HG02759 (cell line): ENCODE measurements around the gene NOL9.
"Not testable (repeated sequence)": the region's sequence is repeated elsewhere in the genome, so short reads cannot be mapped to it uniquely, and the experiment has no call there.

Experiments used
- ATAC-seq: cut with Tn5 transposase; IDR thresholded peaks from one replicate; pipeline ENCODE4 v1.9.1; 2021; ENCODE audit warnings: mild to moderate bottlenecking, moderate library complexity; ENCODE audit not compliant: unreplicated experiment

Gene NOL9

DNA sequence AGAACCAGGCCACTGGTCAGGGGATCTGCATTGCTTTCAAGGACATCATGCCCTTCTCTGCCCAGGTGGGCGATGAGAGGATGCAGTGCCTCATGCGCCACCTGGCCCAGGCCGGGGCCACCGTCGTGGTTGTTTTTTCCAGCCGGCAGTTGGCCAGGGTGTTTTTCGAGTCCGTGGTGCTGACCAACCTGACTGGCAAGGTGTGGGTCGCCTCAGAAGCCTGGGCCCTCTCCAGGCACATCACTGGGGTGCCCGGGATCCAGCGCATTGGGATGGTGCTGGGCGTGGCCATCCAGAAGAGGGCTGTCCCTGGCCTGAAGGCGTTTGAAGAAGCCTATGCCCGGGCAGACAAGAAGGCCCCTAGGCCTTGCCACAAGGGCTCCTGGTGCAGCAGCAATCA, 20.5 kb upstream of the NOL9 start:
- no peak for ATAC-seq

DNA sequence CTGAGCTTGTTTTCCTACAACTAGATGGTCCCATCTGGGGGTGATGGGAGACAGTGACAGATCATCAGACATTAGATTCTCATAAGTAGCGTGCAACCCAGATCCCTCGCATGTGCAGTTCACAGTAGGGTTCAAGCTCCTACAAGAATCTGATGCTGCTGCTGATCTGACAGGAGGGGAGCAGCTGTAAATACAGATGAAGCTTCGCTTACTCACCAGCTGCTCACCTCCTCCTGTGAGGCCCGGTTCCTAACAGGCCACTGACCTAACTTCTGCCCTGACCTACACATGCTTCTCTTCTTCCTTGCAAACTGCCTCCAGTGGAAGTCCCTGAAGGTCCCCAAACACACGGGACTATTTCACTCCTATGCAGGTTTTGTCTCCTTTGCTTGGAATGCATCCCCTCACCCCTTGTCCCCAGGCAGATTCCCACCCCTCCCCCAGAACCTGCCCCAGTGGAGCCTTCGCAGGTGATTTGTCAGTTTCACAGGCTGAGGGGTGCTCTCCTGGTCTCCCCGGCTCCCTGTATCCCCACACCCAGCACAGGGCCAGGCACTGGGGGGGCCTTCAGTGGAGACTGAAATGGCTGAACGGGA, 19.8 kb upstream of the NOL9 start:
- ATAC-seq = no peak

DNA sequence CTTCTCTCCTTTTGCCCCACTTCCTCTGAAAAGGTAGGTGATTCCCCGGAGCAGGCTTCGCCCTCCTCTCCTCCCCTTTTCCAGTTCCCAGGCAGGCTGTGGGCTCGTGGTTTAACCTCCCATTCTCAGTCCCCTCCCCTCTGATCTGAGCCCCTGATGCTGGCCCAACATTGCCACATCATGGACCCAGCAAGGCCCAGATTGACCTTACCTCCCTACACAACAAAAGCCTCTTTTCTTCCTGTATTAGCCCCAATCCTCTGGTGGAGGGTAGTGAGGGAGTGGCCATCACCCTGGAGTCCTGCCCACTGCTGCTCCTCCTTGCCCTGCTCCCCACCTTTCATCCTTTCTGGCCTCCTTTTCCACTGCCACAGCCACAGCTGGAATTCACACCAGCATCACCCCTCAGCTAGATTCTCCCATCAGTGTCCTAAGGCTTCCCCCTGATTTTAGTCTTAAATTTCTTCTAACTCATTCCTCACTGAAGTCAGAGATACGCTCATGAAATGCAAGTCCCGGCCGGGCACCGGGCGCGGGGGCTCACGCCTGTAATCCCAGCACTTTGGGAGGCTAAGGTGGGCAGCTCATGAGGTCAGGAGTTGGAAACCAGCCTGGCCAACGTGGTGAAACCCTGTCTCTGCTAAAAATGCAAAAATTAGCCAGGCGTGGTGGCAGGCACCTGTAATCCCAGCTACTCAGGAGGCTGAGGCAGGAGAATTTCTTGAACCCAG, 18.5 kb upstream of the NOL9 start:
- no peak for ATAC-seq

DNA sequence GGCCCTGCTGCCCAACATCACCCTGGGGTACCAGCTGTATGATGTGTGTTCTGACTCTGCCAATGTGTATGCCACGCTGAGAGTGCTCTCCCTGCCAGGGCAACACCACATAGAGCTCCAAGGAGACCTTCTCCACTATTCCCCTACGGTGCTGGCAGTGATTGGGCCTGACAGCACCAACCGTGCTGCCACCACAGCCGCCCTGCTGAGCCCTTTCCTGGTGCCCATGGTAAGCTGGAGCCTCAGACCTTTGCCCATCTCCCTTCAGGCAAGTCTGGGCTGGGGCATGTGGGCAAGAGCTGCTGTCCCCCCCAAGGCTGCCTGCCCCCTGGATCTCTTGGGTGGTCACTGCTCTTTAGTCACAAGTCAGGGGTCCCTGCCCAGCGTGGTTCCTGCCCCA, 16.7 kb upstream of the NOL9 start:
- no peak for ATAC-seq

DNA sequence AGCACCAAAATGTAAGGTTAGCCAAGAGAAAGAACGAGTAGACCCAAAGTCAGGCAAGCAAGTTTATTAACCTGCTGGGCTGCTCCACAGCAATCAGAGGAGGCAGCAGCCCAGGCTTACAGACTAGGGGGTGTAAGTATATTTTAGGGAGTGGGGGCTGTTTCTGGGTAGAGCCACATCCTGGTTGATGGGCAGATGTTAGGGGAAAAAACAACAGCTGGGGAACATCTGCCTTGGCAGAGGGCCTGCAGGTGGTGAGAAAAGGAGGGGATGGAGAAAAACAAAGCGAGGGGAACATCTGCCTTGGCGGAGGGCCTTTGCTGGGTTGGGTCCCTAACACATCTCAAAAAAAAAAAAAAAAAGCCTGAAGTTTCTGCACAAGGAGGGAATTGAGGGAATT, 15.8 kb upstream of the NOL9 start:
- no peak for ATAC-seq

DNA sequence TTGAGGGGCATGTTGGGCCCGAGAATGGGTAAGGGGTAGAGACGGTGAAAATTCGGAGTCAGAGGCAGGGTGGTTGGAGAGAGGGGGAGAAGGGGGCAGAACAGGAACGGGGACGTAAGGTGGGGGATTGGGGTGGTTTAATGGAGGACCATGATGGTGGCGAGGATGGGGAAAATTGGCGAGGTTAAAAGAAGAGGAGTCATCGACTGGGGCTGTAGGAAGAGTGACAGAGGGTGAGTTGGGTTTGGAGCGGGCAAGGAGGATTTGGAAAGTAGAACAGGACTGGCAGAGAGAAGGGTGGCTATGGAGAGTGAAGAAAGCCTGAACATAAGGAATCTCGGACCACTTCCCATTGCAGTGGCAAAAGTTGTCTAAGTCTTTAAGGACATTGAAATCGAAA, 14.7 kb upstream of the NOL9 start:
- ATAC-seq = no peak

DNA sequence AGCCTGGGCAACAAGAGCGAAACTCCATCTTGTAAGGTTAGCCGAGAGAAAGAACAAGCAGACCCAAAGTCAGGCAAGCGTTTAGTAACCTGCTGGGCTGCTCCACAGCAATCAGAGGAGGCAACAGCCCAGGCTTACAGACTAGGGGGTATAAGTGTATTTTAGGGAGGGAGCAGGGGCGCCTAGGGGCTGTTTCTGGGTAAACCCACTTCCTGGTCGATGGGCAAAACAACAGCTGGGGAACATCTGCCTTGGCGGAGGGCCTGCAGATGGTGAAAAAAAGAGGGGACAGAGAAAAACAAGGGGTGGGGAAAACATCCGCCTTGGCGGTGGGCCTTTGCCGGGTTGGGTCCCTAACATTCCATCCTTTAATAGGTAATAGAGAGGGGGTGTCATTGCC, 6.0 kb upstream of the NOL9 start:
- no peak for ATAC-seq

DNA sequence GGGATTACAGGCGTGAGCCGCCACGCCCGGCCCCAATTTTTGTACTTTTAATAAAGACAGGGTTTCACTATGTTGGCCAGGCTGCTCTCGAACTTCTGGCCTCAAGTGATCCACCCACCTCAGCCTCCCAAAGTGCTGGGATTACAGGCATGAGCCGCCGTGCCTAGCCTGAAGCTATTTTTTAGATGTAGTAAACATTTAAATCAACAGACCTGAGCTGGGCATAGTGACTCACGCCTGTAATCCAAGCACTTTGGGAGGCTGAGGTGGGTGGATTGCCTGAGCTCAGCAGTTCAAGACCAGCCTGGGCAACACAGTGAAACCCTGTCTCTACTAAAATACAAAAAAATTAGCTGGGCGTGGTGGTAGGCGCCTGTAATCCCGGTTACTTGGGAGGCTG, 4.8 kb upstream of the NOL9 start:
- not testable (repeated sequence) for ATAC-seq

DNA sequence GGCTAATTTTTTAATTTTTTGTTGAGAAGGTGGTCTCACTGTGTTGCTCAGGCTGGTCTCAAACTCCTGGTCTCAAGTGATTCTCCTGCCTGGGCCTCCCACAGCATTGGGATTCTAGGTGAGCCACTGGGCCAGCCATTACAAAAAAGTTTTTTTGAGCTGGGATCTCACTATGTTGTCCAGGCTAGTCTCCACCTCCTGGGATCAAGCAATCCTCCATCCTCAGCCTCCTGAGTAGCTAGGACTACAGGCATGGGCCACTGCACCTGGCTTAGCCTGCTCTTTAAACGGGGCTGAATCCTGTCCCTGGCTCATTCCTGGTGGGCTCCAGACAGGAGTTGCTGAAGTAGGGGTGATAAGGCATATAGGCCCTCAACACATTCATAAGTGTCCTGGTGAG, 3.3 kb upstream of the NOL9 start:
- ATAC-seq = no peak

DNA sequence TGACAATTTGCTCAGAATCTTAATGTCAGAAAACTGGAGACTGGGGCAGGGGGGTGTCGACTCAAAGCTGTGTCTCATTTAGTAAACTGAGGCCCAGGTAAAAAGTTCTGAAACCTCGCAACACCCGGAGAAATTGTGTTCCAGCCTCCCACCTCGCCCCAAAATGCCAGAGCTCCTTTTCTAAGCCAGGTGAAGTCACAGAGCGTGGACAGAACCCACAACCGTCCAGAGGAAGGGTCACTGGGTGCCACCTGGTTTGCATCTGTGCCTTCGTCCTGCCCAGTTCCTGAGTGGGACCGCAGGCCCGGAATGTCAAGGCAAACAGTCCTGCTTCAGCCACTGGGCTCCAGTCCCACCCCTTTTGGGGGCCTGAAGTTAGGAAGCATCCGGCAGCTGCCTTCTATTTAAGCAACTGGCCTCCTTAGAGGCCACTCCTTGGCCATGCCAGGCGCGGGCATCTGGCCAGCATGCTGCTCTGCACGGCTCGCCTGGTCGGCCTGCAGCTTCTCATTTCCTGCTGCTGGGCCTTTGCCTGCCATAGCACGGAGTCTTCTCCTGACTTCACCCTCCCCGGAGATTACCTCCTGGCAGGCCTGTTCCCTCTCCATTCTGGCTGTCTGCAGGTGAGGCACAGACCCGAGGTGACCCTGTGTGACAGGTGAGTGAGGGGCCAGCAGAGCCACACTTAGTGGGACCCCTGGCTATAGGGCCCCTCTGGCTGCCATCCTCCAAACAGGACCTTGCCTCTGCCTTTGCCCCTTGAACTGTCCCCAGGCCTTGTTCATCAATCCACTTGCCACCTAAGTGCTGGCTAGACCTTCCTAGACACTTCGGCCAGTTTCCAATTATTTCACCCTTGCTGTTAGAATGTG, 830 bp upstream of the NOL9 start, which contains the start of gene TAS1R1:
TSS of gene TAS1R1 (plus strand) at position 401 of the 872 bp plus-strand sequence. CDS start at position 468, 67 bp downstream.
- ATAC-seq = no peak

DNA sequence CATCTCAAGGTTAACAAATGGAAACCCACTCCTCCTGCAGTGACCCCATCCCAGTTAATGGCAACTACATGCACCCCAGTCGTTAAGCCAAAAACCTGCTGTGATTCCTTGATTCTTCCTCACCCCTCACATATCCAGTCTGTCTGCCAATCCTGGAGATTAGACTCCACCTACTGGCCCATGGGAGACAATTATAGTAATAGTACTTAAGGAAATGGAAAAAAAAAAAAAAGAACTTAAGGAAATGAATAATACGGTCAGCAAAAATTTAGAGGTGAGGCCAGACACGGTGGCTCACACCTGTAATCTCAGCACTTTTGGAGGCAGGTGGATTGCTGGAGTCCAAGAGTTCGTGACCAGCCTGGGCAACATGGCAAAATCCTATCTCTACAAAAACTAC, 7.0 kb downstream of the NOL9 start:
- ATAC-seq = no peak

DNA sequence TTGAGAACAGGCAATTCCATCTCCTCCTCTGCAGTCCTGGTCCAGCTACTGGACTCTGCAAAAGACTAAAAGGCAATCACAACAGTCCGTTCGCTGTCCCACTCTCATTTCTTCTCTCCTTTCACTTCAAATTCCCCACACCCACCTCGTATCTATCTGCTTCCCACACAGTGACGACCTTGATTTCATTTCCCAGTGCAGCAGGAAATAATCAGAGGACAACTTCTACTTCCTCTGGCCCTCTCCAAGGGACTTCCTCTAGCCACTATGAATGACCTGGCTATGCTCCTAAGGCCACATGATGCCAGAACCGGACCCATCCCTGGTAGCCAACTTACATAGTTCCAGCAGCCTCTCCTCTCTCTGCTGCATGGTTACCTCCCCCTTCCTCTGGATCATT, 8.0 kb downstream of the NOL9 start:
- ATAC-seq = no peak

DNA sequence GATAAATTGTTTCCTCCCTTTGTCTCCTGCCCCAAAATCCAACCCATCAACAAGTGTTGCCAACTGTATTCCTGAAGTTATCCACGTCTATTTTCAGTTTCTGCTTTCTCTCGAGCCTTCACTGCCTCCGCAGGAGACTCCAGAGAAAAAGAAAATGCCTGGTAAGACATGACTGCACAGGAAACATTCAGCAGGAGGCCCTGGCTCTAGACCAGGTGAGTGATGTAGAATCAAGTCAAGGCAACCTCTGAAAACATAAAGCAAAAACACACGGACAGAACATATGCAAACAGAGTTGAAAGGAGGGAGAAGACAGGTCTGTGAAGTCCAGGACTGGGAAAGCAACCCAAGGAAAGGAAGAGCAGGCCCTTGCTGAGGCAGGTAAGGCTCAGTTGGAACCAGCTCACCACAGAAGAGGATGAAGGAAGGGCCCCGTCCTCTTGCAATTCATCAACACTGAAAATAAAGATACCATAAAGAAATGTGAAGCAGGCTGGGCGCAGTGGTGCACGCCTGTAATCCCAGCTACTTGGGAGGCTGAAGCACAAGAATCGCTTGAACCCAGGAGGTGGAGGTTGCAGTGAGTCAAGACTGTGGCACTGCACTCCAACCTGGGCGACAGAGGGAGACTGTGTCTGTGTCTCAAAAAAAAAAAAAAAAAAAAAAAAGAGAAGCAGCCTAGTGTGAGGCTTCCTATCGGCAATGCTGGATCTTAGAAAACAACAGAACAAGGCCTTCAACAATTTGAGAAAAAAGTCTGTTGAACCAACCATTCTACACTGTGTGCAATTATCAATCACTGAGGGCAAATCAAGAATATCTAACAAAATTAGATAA, 8.8 kb downstream of the NOL9 start:
- no peak for ATAC-seq

DNA sequence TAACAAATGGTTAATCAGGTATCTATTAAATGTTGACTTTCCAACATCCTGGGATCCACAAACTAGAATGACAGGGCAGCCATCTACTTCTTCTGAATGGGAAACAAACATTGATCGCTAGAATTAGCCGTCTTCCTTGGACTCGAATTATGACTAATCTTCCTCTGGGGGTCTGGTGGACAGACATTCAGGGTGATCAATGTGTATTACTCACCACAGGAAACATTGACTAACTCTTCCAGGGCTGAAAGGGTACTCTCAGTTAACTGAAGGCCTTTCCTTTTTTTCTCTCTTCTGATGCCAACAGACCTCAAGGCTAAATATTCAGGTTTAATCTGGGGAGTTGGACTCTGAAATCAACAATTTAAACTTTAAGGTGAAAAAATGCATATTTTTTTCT, 9.5 kb downstream of the NOL9 start:
- ATAC-seq = no peak

DNA sequence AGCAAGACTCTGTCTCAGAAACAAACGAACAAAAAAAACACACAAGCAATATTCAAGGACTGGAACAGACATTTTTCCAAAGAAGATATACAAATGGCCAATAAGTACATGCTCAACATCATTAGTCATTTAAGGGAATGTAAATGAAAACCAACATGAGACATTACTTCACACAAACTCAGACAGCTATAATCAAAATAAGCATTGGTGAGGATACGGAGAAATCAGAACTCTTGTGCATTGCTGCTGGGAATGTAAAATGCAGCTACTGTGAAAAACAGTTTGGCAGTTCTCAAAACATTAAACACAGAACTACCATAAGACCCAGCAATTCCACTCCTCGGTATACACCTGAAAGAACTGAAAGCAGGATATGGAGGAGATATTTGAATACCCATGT, 15.4 kb downstream of the NOL9 start:
- ATAC-seq = no peak

DNA sequence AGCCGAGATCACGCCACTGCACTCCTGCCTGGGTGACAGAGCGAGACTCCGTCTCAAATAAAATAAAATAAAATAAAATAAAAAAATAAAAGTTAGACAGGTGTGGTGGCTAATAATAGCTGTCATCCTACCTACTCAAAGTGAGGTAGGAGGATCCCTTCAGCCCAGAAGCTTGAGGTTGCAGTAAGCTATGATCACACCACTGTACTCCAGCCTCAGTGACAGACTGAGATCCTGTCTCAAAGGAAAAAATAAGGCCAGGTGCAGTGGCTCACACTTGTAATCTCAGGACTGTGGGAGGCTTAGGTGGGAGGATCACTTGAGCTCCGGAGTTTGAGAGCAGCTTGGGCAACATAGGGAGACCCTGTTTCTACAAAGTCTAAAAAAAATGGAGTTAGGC, 18.0 kb downstream of the NOL9 start:
- ATAC-seq = no peak

DNA sequence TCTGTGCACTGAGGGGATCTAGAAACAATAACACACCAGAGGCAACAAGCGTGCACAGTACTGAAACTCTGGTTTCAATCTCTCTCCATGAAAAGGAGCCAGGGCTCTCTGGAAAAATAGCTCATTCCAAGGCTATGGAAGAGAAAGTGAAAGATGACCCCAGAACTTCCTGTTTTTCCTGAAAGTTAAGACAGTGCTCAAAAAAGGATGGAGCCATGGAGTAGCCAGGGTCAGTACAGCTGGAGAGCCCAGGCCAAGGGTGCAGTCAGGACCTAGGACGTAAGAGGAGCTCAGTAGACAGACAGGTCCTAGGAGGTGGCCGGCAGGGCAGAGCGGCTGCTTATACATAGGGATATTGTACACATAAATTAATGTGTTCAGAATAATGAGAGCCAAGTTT, 19.1 kb downstream of the NOL9 start:
- no peak for ATAC-seq

DNA sequence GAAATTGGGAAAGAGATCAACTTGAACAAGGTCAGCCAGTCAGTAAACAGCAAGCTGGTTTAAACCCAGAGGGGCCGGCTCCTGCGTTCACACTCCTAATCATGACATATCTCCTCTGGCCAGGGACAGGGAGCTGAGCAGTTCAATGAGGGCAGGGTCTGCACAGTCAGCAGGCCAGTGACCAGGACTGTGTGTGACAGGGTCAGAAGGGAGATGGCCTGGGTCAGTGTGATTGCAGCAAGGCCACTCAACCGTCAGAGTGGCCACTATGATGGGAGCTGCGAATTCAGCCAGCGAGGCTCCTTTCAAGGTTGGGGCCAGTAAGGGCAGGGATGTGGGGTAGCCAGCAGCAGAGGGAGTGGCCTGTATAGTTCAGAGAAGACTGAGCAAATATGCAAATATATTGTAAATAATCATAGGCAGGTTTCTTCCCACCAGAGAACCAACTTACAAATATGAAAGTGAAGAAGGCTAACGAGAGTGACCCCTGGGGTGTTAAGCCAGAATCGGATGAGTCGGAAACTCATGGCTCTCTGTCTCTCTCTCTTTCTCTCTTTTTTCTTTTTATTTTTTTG, 20.0 kb downstream of the NOL9 start:
- no peak for ATAC-seq

DNA sequence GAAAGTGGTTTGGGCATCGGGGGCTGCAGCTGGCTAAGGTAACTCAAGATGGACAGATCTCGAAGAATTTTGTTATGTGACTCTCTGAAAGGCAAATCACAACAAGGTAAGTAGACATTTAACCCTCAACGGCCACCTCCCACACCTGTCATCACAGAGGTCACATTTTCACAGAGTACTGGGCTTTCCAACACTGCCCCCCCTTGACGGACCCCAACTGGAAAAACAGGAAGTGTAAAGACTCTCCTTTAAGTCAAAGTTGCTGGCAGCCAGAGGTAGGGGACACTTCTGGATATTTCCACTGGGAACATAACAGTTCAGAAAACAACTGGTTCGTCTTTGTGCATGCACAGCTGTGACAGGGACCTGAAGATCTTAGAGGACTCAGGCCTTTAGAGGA, 22.3 kb downstream of the NOL9 start:
- ATAC-seq = no peak

DNA sequence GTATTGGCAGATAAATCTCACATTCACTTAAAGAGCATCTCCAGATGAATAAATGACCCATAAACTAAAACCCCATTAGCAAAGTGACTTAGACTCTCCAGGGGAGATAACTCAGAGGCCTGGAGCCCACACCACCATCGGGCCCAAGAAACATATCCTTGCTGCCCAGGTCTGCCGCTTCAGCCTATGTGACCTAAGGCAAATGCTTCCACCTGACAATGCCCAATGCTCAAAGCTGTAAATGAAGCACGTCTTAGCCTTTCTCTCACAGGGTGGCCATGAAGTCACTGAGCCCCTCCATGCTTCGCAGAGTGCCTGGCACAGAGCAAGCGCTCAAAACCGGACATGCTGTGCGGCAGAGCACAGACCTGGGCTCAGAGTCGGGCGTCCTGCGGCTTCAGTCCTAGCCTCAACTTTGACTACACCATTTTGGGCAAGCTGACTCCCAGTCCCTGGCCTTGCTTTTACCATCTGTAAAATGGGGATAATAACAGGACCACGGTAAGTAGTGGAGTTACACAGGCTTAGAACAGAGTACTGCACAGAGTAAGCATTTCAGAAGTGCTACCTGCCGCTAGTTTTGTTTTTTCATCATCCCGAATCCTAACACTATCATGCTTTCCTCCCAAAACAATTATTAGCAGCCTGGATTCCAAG, 23.7 kb downstream of the NOL9 start:
- no peak for ATAC-seq
